ENCODE data around the gene SEC24A. TPM values are rescaled to one million over a fixed set of nuclear protein-coding genes. Genes with fewer than 3 reads are reported as not detected.

The SEC24A gene
- total and polyA plus RNA-seq, 2 donors (not counting 3 experiments of a cell fraction or from before 2014, with no cell fraction given): 19.8 to 30.0 TPM

DNA sequence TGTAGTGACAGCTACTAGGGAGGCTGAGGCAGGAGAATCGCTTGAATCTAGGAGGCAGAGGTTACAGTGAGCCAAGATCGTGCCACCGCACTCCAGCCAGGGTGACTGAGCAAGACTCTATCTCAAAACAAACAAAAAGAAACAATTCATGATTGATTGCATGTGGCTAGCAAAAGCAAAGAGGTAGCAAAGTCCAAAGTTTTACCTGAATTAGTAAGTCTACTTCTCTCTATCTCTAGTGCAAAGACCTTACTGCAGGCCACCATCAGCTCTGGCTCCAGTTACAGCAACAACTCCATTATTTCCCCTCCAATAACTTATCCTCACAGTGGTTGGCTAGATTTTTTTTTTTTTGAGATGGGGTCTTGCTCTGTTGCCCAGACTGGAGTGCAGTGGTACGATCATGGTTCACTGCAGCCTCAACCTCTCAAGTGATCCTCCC, 9.8 kb upstream of the SEC24A start:
- dilution Hi-C loops (cut with MboI; ENCODE audit: extremely low pct_ligation_motif_present, low sequenced_read_pairs): no loop called here
- DNase-seq (ENCODE audit: low read depth, low spot score) (no peak), FAIRE-seq (no peak)
- POLR2A ChIA-PET: no interaction called here
- H4K20me1 ChIP-seq (replicated peaks; ENCODE audit: control insufficient read depth, extremely low read depth, insufficient read depth, low read length): no peaks in the 10 kb centered on the region
- H3K9ac ChIP-seq (replicated peaks; ENCODE audit: extremely low read depth, insufficient read depth, low read length): no peak overlapping the region
- BruUV-seq (replicated peaks): no TSS peak
- H3K36me3 ChIP-seq (ENCODE audit: control insufficient read depth in 2 of 2, extremely low read depth in 1 of 2, insufficient read depth in 2 of 2, low read length in 2 of 2): no peaks in the 10 kb centered on the region
- CTCF ChIA-PET: no interaction called here
- no peak overlapping the region for H3K4me3 ChIP-seq (replicated peaks in 1 of 3; ENCODE audit: insufficient read depth in 1 of 3, low read depth in 1 of 3, low read length in 3 of 3)
- no peak overlapping the region for H2AFZ ChIP-seq (ENCODE audit: low read depth, low read length)
- no peaks in the 10 kb centered on the region for H3K4me1 ChIP-seq (ENCODE audit: control insufficient read depth, extremely low read depth, insufficient read depth, low read length)
- H3K4me2 ChIP-seq (ENCODE audit: insufficient read depth, low read length): no peak overlapping the region
- H3K27ac ChIP-seq (ENCODE audit: insufficient read depth, low read depth, low read length): no peak overlapping the region
- no peaks in the 10 kb centered on the region for H3K9me3 ChIP-seq (replicated peaks; ENCODE audit: control insufficient read depth, insufficient read depth, low read length)
- no peaks in the 10 kb centered on the region for H3K79me2 ChIP-seq (ENCODE audit: control insufficient read depth, insufficient read depth, low read length)
- TF ChIP-seq JUN (IDR thresholded peaks at IDR 0.05; ENCODE audit: borderline replicate concordance, insufficient read depth, insufficient read length, low read depth): no peak
- TF ChIP-seq MYC (IDR thresholded peaks at IDR 0.05; ENCODE audit: low read depth, low read length): no peak
- H3K9me1 ChIP-seq (replicated peaks; ENCODE audit: control insufficient read depth, extremely low read depth, insufficient read depth, low read length): no peaks in the 10 kb centered on the region
- intact Hi-C loops (cut with micrococcal nuclease): no loop called here
- H3K27me3 ChIP-seq (ENCODE audit: control insufficient read depth in 2 of 2, insufficient read depth in 2 of 2, low read length in 2 of 2): no peaks in the 10 kb centered on the region

DNA sequence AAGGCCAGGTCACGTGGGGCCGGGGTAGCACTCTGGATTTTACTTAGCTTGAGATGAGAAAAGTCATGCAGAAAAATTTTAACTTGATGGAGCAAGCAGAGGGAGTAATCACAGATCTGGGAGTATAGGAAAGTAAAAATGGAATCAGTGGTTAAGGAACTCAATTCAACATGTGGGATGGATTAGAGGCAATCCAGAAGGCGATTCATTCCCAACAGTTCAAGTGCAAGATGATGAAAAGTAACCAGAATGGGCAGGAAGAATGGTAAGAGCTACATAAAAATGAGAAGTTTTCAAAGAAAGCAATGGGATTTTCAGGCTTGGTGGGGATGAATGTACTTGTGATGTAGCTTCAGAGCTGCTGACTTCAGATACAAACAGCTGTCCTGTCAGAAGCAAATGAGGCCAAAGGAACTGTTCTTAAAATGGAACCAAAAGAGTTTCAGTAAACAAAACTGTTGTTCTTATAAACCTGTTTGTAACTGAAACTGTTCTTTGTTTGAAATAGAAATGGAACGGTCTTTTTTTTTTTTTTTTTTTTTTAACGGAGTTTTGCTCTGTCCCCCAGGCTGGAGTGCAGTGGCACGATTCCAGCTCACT, 5.6 kb upstream of the SEC24A start:
- H4K20me1 ChIP-seq (replicated peaks; ENCODE audit: control insufficient read depth, extremely low read depth, insufficient read depth, low read length): no peaks in the 10 kb centered on the region
- no peak overlapping the region for H3K9ac ChIP-seq (replicated peaks; ENCODE audit: extremely low read depth, insufficient read depth, low read length)
- no TSS peak for BruUV-seq (replicated peaks)
- no peaks in the 10 kb centered on the region for H3K9me3 ChIP-seq (replicated peaks; ENCODE audit: control insufficient read depth, insufficient read depth, low read length)
- no peaks in the 10 kb centered on the region for H3K9me1 ChIP-seq (replicated peaks; ENCODE audit: control insufficient read depth, extremely low read depth, insufficient read depth, low read length)
- no peaks in the 10 kb centered on the region for H3K36me3 ChIP-seq (ENCODE audit: control insufficient read depth in 2 of 2, extremely low read depth in 1 of 2, insufficient read depth in 2 of 2, low read length in 2 of 2)
- dilution Hi-C loops (cut with MboI; ENCODE audit: extremely low pct_ligation_motif_present, low sequenced_read_pairs) (no loop called here), intact Hi-C loops (cut with micrococcal nuclease) (no loop called here)
- TF ChIP-seq POLR2A (IDR thresholded peaks at IDR 0.05; ENCODE audit: low read depth, low read length): no peak
- TF ChIP-seq POLR2AphosphoS5 (IDR thresholded peaks at IDR 0.05; ENCODE audit: insufficient read depth, low read depth, low read length): no peak
- TF ChIP-seq, protein P1, sequence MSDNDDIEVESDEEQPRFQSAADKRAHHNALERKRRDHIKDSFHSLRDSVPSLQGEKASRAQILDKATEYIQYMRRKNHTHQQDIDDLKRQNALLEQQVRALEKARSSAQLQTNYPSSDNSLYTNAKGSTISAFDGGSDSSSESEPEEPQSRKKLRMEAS (IDR thresholded peaks at IDR 0.05; ENCODE audit: insufficient read depth, insufficient read length): no peak
- TF ChIP-seq MYC (IDR thresholded peaks at IDR 0.05; ENCODE audit: low read depth, low read length): no peak
- TF ChIP-seq FOS (IDR thresholded peaks at IDR 0.05; ENCODE audit: borderline replicate concordance, insufficient read depth, low read length): no peak
- TF ChIP-seq, protein P2, sequence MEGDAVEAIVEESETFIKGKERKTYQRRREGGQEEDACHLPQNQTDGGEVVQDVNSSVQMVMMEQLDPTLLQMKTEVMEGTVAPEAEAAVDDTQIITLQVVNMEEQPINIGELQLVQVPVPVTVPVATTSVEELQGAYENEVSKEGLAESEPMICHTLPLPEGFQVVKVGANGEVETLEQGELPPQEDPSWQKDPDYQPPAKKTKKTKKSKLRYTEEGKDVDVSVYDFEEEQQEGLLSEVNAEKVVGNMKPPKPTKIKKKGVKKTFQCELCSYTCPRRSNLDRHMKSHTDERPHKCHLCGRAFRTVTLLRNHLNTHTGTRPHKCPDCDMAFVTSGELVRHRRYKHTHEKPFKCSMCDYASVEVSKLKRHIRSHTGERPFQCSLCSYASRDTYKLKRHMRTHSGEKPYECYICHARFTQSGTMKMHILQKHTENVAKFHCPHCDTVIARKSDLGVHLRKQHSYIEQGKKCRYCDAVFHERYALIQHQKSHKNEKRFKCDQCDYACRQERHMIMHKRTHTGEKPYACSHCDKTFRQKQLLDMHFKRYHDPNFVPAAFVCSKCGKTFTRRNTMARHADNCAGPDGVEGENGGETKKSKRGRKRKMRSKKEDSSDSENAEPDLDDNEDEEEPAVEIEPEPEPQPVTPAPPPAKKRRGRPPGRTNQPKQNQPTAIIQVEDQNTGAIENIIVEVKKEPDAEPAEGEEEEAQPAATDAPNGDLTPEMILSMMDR (IDR thresholded peaks at IDR 0.05; ENCODE audit: extremely low read depth in 1 of 2, insufficient read depth in 1 of 2, low read depth in 1 of 2, low read length in 2 of 2): no peak
- no peak for TF ChIP-seq EZH2 (IDR thresholded peaks at IDR 0.05; ENCODE audit: borderline replicate concordance, low read depth, low read length, severe bottlenecking)
- TF ChIP-seq GATA2 (IDR thresholded peaks at IDR 0.05; ENCODE audit: insufficient read depth, insufficient read length, low read depth, low read length): no peak
- TF ChIP-seq JUN (IDR thresholded peaks at IDR 0.05; ENCODE audit: borderline replicate concordance, insufficient read depth, insufficient read length, low read depth): no peak
- no peak for DNase-seq (ENCODE audit: low read depth, low spot score)
- no peak overlapping the region for H2AFZ ChIP-seq (ENCODE audit: low read depth, low read length)
- CTCF ChIA-PET: interaction anchor here (0.7 to 1.6 kb wide), 4 partner anchors 9 to 307 kb away, joined by 3 to 5 read pairs (median 4); no protein-coding TSS in a partner anchor
- H3K27ac ChIP-seq (ENCODE audit: insufficient read depth, low read depth, low read length): no peak overlapping the region
- FAIRE-seq: no peak
- H3K79me2 ChIP-seq (ENCODE audit: control insufficient read depth, insufficient read depth, low read length): no peaks in the 10 kb centered on the region
- no peak overlapping the region for H3K4me2 ChIP-seq (ENCODE audit: insufficient read depth, low read length)
- H3K27me3 ChIP-seq (ENCODE audit: control insufficient read depth in 2 of 2, insufficient read depth in 2 of 2, low read length in 2 of 2): no peaks in the 10 kb centered on the region
- POLR2A ChIA-PET: interaction anchor here (0.6 kb wide), 1 partner anchor 84 kb away, joined by 5 read pairs; no protein-coding TSS in a partner anchor
- H3K4me3 ChIP-seq (replicated peaks in 1 of 3; ENCODE audit: insufficient read depth in 1 of 3, low read depth in 1 of 3, low read length in 3 of 3): no peak overlapping the region
- no peaks in the 10 kb centered on the region for H3K4me1 ChIP-seq (ENCODE audit: control insufficient read depth, extremely low read depth, insufficient read depth, low read length)

All from endothelial cell of umbilical vein (primary cell).